Measurements from ENCODE around the gene SEPHS1.
"Not testable (repeated sequence)": the region's sequence is repeated elsewhere in the genome, so short reads cannot be mapped to it uniquely, and the experiment has no call there.

GRCh38 chr10:13282348-13282747 lies 65.7 kb downstream of the SEPHS1 start:
- not testable (repeated sequence) for TF ChIP-seq EZH2 (IDR thresholded peaks at IDR 0.05; ENCODE audit: borderline replicate concordance, insufficient read depth, low read depth, low read length, poor library complexity, severe bottlenecking)
- TF ChIP-seq, protein P1, sequence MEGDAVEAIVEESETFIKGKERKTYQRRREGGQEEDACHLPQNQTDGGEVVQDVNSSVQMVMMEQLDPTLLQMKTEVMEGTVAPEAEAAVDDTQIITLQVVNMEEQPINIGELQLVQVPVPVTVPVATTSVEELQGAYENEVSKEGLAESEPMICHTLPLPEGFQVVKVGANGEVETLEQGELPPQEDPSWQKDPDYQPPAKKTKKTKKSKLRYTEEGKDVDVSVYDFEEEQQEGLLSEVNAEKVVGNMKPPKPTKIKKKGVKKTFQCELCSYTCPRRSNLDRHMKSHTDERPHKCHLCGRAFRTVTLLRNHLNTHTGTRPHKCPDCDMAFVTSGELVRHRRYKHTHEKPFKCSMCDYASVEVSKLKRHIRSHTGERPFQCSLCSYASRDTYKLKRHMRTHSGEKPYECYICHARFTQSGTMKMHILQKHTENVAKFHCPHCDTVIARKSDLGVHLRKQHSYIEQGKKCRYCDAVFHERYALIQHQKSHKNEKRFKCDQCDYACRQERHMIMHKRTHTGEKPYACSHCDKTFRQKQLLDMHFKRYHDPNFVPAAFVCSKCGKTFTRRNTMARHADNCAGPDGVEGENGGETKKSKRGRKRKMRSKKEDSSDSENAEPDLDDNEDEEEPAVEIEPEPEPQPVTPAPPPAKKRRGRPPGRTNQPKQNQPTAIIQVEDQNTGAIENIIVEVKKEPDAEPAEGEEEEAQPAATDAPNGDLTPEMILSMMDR (IDR thresholded peaks at IDR 0.05), result not testable (repeated sequence)
